Aorta (tissue), 5 donors: ENCODE results near the gene DEAF1. TPM values are rescaled to one million over a fixed set of nuclear protein-coding genes. Genes with fewer than 3 reads are reported as not detected.
"Not testable (repeated sequence)": the region's sequence is repeated elsewhere in the genome, so short reads cannot be mapped to it uniquely, and the experiment has no call there.

Experiments
- ATAC-seq: fragments of 200-7000 bp; cut with Tn5 transposase; one replicate; pipeline ENCODE4 v1.9.1; 2022; ENCODE audit warnings: moderate library complexity; ENCODE audit not compliant: low FRiP score
- DNase-seq, 2 donors: peaks; one replicate each; pipeline ENCODE4 v3.0.0-alpha.2; 2020
- H3K27ac ChIP-seq, 2 donors: one replicate each; pipeline ENCODE4 v1.5.1; 2013; ENCODE audit warnings: low read length in 2 of 2, mild to moderate bottlenecking in 2 of 2, moderate library complexity in 2 of 2, control low read depth in 1 of 2, inconsistent platforms in 1 of 2, low read depth in 1 of 2
- H3K27me3 ChIP-seq, 2 donors: one replicate each; pipeline ENCODE4 v1.6.1; 2013; ENCODE audit warnings: control low read depth in 1 of 2, low read length in 1 of 2, mild to moderate bottlenecking in 1 of 2, moderate library complexity in 1 of 2; ENCODE audit not compliant: insufficient read depth in 2 of 2, control insufficient read depth in 1 of 2
- H3K36me3 ChIP-seq, 2 donors: one replicate each; pipeline ENCODE4 v1.6.1; 2013; ENCODE audit warnings: control low read depth in 1 of 2, low read length in 1 of 2, mild to moderate bottlenecking in 1 of 2; ENCODE audit not compliant: insufficient read depth in 2 of 2, control insufficient read depth in 1 of 2
- H3K4me1 ChIP-seq, 2 donors: one replicate each; pipeline ENCODE4 v1.6.1; 2013; ENCODE audit warnings: low read length in 2 of 2, control low read depth in 1 of 2, mild to moderate bottlenecking in 1 of 2, moderate library complexity in 1 of 2; ENCODE audit not compliant: insufficient read depth in 2 of 2, control insufficient read depth in 1 of 2
- H3K4me3 ChIP-seq, 2 donors: one replicate each; pipeline ENCODE4 v1.5.1; 2013; ENCODE audit warnings: low read length in 2 of 2, control low read depth in 1 of 2, mild to moderate bottlenecking in 1 of 2
- H3K9me3 ChIP-seq: one replicate; pipeline ENCODE4 v1.6.1; 2013; ENCODE audit warnings: mild to moderate bottlenecking, low read length; ENCODE audit not compliant: control insufficient read depth
- WGBS, 2 donors: extraction: QIAGEN DNeasy Blood & Tissue Kit; methylation state at CpG; one replicate each; pipeline ENCODE4 v1.1.7; 2013; 5-methylcytosine and 5-hydroxymethylcytosine counted together
- intact Hi-C, 2 donors: fragments of 100-400 bp; cut with DNase I; formaldehyde crosslinking; loops; one replicate each; pipeline versions ENCODE4 v1.14.2 to v1.15.0; 2022
- polyA plus RNA-seq, 2 donors: library from polyadenylated mRNA; stranded (reverse); fragments of 200-250 nt; gene quantifications; one replicate each; pipeline ENCODE4 v1.2.3, GENCODE V29; 2013
- total RNA-seq, 2 donors: library from RNA; stranded (reverse); fragmentation: NEBNext Ultra II Directional; extraction: Animal tissue kit (Norgen Biotek cat#: 25700); gene quantifications; one replicate each; pipeline ENCODE4 v1.2.1, GENCODE V29; 2021
- donor health status: healthy with polysubstance abuse.
- donor health status: Bipolar disorder and iron deficiency.
- donor health status: DM: no; HTN: no; CAD: no.
- donor health status: DM: no; HTN: no; CAD: no.
- donor health status: DM: yes; HTN: yes; CAD: no.

The DEAF1 gene
- total and polyA plus RNA-seq, 4 donors, result 15.7 to 59.5 (median 42.6) TPM

DNA sequence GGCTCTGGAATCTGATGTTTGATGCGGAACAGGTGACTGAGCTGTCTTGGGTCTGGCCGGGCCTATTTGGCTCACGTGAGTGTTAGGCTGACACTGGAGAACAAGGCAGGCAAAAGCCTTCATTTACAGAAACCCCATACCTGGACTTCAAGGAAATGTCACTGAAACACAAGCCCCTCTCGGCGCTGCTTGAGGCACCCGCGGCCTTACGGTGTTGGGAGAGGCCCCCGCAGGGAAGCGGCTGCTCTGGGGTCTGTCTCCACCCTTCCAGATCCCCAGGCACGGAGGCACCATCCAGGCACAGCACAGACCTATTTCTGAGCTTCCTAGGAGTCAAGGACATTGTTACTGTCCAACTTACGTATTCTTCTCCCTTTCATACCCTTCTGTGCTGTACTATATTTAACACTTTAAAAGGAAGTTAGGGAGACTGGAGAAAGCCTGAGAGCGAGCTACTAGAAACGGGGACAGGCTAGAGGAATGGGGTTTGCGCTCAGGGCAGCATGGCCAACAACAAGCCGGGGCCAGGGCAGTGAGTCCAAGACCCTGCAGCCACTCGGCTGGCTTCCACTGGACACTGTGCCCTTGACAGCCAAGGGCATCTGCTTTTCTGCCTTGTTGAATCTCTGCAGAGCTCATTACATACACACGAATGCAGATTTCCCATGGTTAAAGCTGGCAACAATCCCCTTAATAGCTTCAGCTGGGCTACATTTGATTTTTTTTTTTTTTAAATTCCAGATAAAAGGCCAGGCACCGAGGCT, 34.2 kb downstream of the DEAF1 start:
- WGBS, 2 donors, result 91% methylated on average over 19 of the region's 19 CpGs
- DNase-seq (peak in 1 of 2 donors; percentile 27), ATAC-seq (no peak)
- Histone ChIP-seq H3K27ac (no peak overlapping the region), H3K4me3 (no peak overlapping the region), H3K36me3 (peaks cover 0 to 5% of the 10 kb centered on the region in 2 donors), H3K4me1 (no peaks in the 10 kb centered on the region), H3K9me3 (no peaks in the 10 kb centered on the region), H3K27me3 (no peaks in the 10 kb centered on the region)
- intact Hi-C loops, result loop anchor here in 1 of 2 donors (5.0 kb wide), 1 partner anchor 101 kb away; no protein-coding TSS in a partner anchor

DNA sequence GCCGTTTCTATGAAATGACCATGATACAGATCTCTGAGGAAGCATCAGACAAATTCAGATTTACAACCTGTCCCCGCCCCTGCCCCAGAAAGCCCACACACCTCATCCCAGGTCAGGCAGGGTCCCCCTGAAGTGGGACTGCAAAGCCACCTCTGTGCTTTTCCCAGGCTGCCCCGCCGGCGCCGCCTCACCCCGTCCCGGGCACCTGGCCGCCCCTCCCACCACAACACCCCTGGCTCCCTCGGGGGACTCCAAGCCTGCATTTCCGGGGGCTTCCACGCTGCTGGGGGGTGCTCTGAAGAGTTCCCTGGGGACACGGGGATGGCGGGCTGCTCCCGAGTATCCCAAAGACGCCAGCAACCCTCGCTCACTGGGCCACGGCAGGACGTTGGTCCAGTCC, 34.7 kb downstream of the DEAF1 start:
- WGBS, 2 donors, result 88 to 89% methylated on average over 19 of the region's 19 CpGs
- peak in 1 of 2 donors; percentile 32 for DNase-seq
- Histone ChIP-seq H3K4me3 (no peak overlapping the region), H3K36me3 (peaks cover 0 to 5% of the 10 kb centered on the region in 2 donors), H3K27me3 (no peaks in the 10 kb centered on the region), H3K9me3 (no peaks in the 10 kb centered on the region), H3K27ac (no peak overlapping the region), H3K4me1 (no peaks in the 10 kb centered on the region)
- intact Hi-C loops, result loop anchor here in 1 of 2 donors (5.0 kb wide), 1 partner anchor 102 kb away; no protein-coding TSS in a partner anchor
- ATAC-seq, result no peak

DNA sequence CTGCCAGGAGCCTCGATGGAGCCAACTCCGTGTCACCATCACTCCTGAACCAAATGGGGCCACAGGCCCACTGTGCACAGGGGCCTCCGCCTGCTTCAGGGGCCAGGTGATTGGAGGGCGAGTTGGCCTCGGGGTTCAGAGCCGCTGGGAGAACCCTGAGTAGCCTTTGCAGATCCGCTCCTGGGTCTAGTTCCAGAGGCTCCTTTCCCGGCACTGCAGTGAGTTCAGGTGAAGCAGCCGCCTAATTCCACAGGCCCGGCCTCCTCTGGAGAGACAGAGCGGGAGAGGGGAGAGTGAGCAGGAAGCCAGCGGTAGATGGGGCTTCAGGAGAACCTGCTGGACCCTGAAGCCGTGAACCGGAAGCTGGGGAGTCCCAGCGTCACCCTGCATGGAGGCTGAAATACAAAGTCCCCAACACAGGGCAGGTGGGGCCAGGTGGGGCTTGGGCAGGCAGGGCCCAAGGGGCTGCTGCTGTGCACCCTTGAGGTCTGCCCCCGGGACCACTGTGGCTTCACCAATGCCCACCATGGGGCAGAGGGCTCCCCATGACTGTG, 35.4 kb downstream of the DEAF1 start:
- Histone ChIP-seq H3K4me3 (no peak overlapping the region), H3K36me3 (peaks cover 0 to 5% of the 10 kb centered on the region in 2 donors), H3K9me3 (no peaks in the 10 kb centered on the region), H3K4me1 (no peaks in the 10 kb centered on the region), H3K27ac (no peak overlapping the region), H3K27me3 (no peaks in the 10 kb centered on the region)
- DNase-seq (peak in 1 of 2 donors; percentile 30), ATAC-seq (no peak)
- WGBS, 2 donors, result 91 to 92% methylated on average over 16 of the region's 16 CpGs
- intact Hi-C loops, result loop anchor here in 1 of 2 donors (5.0 kb wide), 1 partner anchor 103 kb away; no protein-coding TSS in a partner anchor

DNA sequence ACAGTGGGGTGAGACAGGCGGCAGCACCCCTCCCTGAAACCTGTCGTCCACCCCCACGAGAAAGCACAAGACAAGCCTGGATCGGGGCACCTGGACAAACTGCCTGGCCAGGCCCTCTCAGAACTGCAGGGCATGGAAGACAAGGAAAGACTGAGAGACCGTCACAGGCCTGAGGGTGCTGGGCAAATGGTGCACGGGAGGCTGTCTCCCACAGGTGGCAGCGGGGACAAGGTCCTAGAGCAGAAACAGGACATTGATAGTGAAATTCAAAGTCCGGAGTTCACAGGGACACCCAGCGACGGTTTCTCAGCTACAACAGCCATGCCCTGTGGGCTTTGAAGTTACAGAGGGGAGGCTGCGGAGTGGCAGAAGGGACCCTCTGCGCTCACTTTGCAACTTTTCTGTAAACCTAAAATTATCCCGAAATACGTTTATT, 37.3 kb downstream of the DEAF1 start:
- intact Hi-C loops, result no loop called here
- DNase-seq (no peak), ATAC-seq (no peak)
- no peak overlapping the region for H3K27ac ChIP-seq
- peaks cover 0 to 5% of the 10 kb centered on the region in 2 donors for H3K36me3 ChIP-seq
- no peaks in the 10 kb centered on the region for H3K27me3 ChIP-seq
- no peak overlapping the region for H3K4me3 ChIP-seq
- 89% methylated on average over 14 of the region's 14 CpGs for WGBS, 2 donors
- no peaks in the 10 kb centered on the region for H3K4me1 ChIP-seq
- H3K9me3 ChIP-seq, result no peaks in the 10 kb centered on the region

DNA sequence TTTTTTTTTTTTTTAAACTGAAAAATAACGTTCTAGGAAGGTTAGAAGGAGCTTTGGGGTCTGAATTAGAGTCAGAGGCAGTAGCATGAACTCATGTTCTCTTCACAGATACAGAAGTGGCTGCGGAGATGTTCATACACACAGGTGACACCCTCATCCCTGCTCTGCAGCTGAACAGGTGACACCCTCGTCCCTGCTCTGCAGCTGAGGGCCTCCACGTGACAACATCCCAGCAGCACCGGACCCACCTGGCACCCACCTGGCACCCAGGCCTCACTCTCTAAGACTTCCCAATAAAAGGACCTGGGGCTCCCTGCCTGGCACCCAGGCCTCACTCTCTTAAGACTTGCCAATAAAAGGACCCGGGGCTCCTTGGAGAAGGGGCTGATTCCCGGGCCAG, 38.2 kb downstream of the DEAF1 start:
- no peaks in the 10 kb centered on the region for H3K4me1 ChIP-seq
- no peak overlapping the region for H3K4me3 ChIP-seq
- no peaks in the 10 kb centered on the region for H3K9me3 ChIP-seq
- ATAC-seq (no peak), DNase-seq (no peak)
- no peaks in the 10 kb centered on the region for H3K27me3 ChIP-seq
- WGBS, 2 donors, result 80 to 82% methylated on average over 7 of the region's 7 CpGs
- no peak overlapping the region for H3K27ac ChIP-seq
- intact Hi-C loops, result no loop called here
- peaks cover 0 to 5% of the 10 kb centered on the region in 2 donors for H3K36me3 ChIP-seq

DNA sequence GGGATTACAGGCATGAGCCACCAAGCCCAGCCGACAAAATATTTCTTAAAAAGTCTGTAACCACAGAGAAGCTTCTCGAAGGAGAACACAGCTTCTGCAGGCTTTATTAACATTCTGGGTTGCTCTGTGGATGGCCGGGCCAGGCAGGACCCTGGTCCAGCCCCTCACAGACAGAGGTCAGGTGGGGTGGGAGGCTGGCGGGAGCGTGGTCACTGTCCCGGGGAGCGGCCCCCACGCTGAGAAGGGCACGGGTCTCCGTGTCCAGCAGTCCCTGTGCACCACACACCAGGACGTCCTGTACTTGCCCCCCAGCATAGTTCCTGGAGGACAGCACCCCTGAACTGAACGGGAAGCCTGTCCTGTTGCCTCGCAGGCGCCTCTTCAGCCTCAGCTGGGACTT, 38.6 kb downstream of the DEAF1 start:
- intact Hi-C loops, result no loop called here
- DNase-seq (no peak), ATAC-seq (no peak)
- no peaks in the 10 kb centered on the region for H3K9me3 ChIP-seq
- peaks cover 0 to 5% of the 10 kb centered on the region in 2 donors for H3K36me3 ChIP-seq
- no peak overlapping the region for H3K27ac ChIP-seq
- no peak overlapping the region for H3K4me3 ChIP-seq
- WGBS, 2 donors, result 89 to 90% methylated on average over 14 of the region's 14 CpGs
- H3K4me1 ChIP-seq, result no peaks in the 10 kb centered on the region
- no peaks in the 10 kb centered on the region for H3K27me3 ChIP-seq

DNA sequence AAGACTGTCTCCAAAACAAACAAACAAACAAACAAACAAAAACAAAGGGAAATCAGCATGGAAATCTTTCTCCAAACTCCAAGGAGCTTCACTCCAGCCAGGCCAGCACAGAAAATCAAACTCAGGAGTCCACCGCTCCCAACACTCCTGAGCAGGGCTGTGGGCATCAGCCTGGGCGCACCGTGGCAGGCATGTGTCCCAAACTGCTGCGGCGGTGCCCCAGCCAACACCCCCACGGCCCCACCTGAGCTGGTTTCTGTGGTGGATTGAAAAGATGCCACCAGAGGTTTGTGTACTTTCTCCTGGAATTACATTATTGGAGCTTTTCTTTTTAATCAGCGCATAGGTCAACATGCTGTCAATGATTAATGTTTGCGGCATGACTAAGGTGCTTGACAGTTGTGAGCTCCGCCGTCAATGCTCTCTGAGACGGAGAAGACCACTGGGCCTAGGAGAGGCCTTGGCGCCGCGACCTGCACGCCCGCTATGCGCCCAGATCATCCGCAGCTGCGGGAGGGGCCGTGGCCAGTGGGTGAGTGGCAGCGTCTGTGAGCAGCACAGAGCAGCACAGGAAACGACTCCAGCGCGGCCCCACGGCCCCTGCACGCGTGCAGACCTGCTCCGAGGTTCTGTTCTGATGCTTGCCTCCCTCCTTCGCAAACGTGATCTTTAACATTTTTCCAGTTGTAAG, 39.8 kb downstream of the DEAF1 start:
- WGBS, 2 donors, result 92 to 95% methylated on average over 30 of the region's 30 CpGs

DNA sequence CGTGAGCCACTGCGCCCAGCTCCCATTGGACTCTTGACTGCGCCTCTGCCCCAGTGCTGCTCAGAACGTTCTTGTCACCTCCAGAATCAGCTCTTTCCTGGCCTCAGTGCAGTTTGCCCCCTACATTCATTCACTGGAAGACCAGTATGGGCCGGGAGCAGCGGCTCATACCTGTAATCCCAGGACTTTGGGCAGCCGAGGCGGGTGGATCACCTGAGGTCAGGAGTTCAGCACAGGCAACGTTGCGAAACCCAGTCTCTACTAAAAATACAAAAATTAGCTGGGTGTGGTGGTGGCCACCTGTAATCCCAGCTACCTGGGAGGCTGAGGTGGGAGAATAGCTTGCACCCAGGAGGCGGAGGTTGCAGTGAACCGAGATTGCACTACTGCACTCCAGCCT, 40.6 kb downstream of the DEAF1 start:
- 92 to 95% methylated on average over 12 of the region's 12 CpGs for whole genome bisulfite sequencing, 2 donors
- H3K4me3 ChIP-seq, H3K4me1 ChIP-seq, H3K36me3 ChIP-seq, ATAC-seq, intact Hi-C loops, H3K27me3 ChIP-seq, H3K9me3 ChIP-seq, DNase-seq, H3K27ac ChIP-seq: not testable (repeated sequence)

More for the DNA sequence above, 39.8 kb downstream of the DEAF1 start:
- Histone ChIP-seq H3K36me3 (peaks cover 0 to 5% of the 10 kb centered on the region in 2 donors), H3K27ac (no peak overlapping the region), H3K4me3 (no peak overlapping the region), H3K27me3 (no peaks in the 10 kb centered on the region), H3K9me3 (no peaks in the 10 kb centered on the region), H3K4me1 (no peaks in the 10 kb centered on the region)
- DNase-seq, result no peak
- intact Hi-C loops, result no loop called here
- ATAC-seq, result no peak
